Calu3 (cell line): Measurements from ENCODE around the gene PGR. TPM values are rescaled to one million over a fixed set of nuclear protein-coding genes. Genes with fewer than 3 reads are reported as not detected.

Experiments
- BruUV-seq: library from RNA; stranded (reverse); fragments of 400-500 nt; replicated peaks from 2 replicates; lab custom pipeline; 2021; lab: Mats Ljungman, UMichigan
- CTCF ChIA-PET: fragments of 300-600 bp; sonication (Branson Sonifier 250); formaldehyde crosslinking; loops from one replicate; lab custom pipeline; 2022; ENCODE audit warnings: antibody characterized with exemption; lab: Charles Lee
- DNase-seq: peaks from one replicate; pipeline ENCODE4 v3.0.0; 2022
- H3K27ac Mint-ChIP-seq: one replicate; pipeline ENCODE4 v1.8.0; 2022; ENCODE audit warnings: mixed read lengths; ENCODE audit not compliant: unreplicated experiment
- H3K27me3 Mint-ChIP-seq: one replicate; pipeline ENCODE4 v1.8.0; 2022; ENCODE audit warnings: mixed read lengths; ENCODE audit not compliant: unreplicated experiment
- H3K36me3 Mint-ChIP-seq: one replicate; pipeline ENCODE4 v1.8.0; 2022; ENCODE audit warnings: mild to moderate bottlenecking, moderate library complexity, mixed read lengths; ENCODE audit not compliant: insufficient read depth, unreplicated experiment
- H3K4me1 Mint-ChIP-seq: one replicate; pipeline ENCODE4 v1.8.0; 2022; ENCODE audit warnings: mild to moderate bottlenecking, low read depth, mixed read lengths; ENCODE audit not compliant: unreplicated experiment
- H3K4me3 Mint-ChIP-seq: one replicate; pipeline ENCODE4 v1.8.0; 2022; ENCODE audit warnings: mild to moderate bottlenecking, low read depth, moderate library complexity, mixed read lengths; ENCODE audit not compliant: unreplicated experiment
- H3K9me3 Mint-ChIP-seq: one replicate; pipeline ENCODE4 v1.8.0; 2022; ENCODE audit warnings: low read depth, mixed read lengths; ENCODE audit not compliant: unreplicated experiment
- intact Hi-C: fragments of 100-400 bp; cut with micrococcal nuclease; formaldehyde crosslinking; loops from one replicate; pipeline ENCODE4 v1.10.0; 2022; ENCODE audit not compliant: unreplicated experiment
- total RNA-seq: library from RNA; stranded (reverse); gene quantifications from 2 replicates; pipeline ENCODE4 v1.2.3, GENCODE V29; 2022
- TF ChIP-seq, protein P1 (sequence below): fragments of 200-600 bp; IDR thresholded peaks from one replicate; pipeline ENCODE4 v1.8.0; 2022; ENCODE audit warnings: antibody characterized with exemption; ENCODE audit not compliant: unreplicated experiment

Gene PGR
- total RNA-seq, 1 experiment from 2014 or later: not detected

DNA sequence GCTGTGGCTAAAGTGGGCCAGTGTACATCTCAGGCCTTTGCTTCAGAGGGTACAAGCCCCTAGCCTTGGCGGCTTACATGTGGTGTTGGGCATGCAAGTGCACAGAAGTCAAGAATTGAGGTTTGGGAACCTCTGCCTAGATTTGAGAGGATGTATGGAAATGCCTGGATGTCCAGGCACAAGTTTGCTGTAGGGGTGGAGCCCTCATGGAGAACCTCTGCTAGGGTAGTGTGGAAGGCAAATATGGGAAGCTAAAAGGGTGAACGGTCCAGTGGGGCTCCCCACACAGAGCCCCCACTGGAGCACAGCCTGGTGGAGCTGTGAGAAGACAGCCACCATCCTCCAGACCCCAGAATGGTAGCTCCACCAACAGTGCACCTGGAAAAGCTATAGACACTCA lies 28.5 kb upstream of the PGR start:
- Mint-ChIP-seq H3K27ac (no peak overlapping the region), H3K9me3 (peaks cover 7% of the 10 kb centered on the region), H3K27me3 (no peaks in the 10 kb centered on the region), H3K4me1 (no peaks in the 10 kb centered on the region), H3K36me3 (no peaks in the 10 kb centered on the region), H3K4me3 (no peak overlapping the region)
- no peak for DNase-seq
- intact Hi-C loops: no loop called here
- CTCF ChIA-PET: no interaction called here
- TF ChIP-seq, protein P1, sequence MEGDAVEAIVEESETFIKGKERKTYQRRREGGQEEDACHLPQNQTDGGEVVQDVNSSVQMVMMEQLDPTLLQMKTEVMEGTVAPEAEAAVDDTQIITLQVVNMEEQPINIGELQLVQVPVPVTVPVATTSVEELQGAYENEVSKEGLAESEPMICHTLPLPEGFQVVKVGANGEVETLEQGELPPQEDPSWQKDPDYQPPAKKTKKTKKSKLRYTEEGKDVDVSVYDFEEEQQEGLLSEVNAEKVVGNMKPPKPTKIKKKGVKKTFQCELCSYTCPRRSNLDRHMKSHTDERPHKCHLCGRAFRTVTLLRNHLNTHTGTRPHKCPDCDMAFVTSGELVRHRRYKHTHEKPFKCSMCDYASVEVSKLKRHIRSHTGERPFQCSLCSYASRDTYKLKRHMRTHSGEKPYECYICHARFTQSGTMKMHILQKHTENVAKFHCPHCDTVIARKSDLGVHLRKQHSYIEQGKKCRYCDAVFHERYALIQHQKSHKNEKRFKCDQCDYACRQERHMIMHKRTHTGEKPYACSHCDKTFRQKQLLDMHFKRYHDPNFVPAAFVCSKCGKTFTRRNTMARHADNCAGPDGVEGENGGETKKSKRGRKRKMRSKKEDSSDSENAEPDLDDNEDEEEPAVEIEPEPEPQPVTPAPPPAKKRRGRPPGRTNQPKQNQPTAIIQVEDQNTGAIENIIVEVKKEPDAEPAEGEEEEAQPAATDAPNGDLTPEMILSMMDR: no peak
- BruUV-seq: no TSS peak

DNA sequence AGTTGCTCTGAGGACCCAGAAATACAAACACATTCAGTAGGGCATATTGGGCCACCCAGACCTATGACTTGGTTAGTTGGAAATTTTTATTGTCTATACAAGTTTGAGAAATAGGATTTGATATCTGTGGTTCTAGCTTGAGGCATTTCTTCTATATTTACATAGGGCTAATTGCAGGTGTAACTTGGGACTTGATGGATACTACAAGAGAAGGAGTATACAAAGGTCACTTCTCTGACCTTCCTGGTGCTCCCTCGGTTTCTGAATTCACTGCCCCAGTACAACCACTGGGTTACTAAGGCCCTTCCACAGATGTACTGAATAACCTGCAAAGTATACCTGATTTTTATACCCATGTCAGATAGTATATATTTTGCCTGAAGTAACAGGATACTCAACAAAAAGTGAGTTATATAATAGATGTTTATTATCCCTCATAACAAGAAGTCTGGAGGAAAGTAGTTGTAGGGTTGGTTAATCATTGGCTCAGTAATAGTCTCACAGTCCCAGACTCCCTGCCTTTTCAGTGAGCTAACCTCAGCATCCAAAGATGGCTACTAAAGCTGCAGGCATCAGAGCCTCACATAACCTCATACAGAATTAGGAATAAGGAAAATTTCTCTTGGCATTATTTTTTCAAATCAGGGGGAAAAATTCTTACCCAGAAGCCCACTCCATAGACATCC lies 8.8 kb upstream of the PGR start:
- CTCF ChIA-PET: no interaction called here
- no peaks in the 10 kb centered on the region for H3K9me3 Mint-ChIP-seq
- no peaks in the 10 kb centered on the region for H3K36me3 Mint-ChIP-seq
- H3K4me3 Mint-ChIP-seq: no peak overlapping the region
- intact Hi-C loops: no loop called here
- DNase-seq: no peak
- no peak overlapping the region for H3K27ac Mint-ChIP-seq
- H3K27me3 Mint-ChIP-seq: no peaks in the 10 kb centered on the region
- no peaks in the 10 kb centered on the region for H3K4me1 Mint-ChIP-seq
- TF ChIP-seq, protein P1: no peak
- BruUV-seq: no TSS peak

DNA sequence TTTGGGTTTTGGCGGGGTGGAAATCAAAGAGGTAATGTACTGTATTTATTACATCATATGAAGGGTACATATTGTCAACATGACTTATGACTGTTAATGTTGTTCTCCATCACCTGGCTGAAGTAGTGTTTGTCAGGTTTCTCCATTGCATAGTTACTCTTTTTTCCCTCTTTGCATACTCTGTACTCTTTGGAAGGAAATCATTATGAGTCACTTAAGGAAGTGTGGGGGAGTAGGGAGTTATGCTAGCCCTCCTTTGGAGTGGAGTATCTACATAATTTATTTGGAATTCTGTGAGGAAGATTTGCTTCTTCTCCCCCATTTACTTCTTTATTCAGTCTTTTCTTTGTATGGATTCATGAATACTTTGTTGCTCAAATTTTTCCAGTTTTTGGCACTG lies 3.6 kb upstream of the PGR start:
- TF ChIP-seq, protein P1: no peak
- Mint-ChIP-seq H3K9me3 (no peaks in the 10 kb centered on the region), H3K36me3 (no peaks in the 10 kb centered on the region), H3K4me3 (no peak overlapping the region), H3K4me1 (no peaks in the 10 kb centered on the region), H3K27me3 (peaks cover 11% of the 10 kb centered on the region), H3K27ac (no peak overlapping the region)
- DNase-seq: no peak
- BruUV-seq: no TSS peak
- CTCF ChIA-PET: no interaction called here
- intact Hi-C loops: no loop called here

DNA sequence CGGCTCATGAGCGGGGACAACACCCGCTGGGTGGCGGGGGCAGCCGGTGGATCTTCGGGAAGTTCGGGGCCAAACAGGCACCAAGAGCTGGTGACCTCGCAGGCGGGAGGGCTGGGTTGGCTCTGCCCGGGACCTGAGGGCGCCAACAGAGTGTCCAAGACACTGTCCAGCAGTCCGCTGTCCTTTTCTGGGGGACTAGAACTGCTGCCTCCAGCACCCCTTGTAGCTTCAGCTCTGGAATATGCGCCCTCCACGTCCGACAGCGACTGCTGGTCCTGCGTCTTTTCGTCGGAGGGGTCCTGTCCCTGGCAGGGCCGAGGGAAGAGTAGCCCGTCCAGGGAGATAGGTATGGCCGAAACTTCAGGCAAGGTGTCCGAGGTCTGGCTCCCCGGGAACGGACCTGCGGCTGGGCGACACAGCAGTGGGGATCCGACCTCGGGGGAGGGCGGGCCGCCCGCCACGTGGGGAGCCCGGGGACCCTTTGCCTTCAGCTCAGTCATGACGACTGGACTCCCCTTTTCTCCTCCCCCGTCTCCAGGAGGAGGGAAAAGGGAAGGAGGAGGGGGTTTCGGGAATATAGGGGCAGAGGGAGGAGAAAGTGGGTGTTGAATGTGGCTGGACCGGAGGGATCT lies 926 bp downstream of the PGR start:
- BruUV-seq: no TSS peak
- no peak for DNase-seq
- CTCF ChIA-PET: no interaction called here
- Mint-ChIP-seq H3K27me3 (peaks cover 11% of the 10 kb centered on the region), H3K9me3 (no peaks in the 10 kb centered on the region), H3K27ac (no peak overlapping the region), H3K4me3 (peak overlapping the region; percentile 36), H3K36me3 (no peaks in the 10 kb centered on the region), H3K4me1 (no peaks in the 10 kb centered on the region)
- intact Hi-C loops: no loop called here
- TF ChIP-seq, protein P1: no peak
